Cardiac muscle cell (in vitro differentiated cells and primary cell): ENCODE results near the gene CNPPD1. TPM values are rescaled to one million over a fixed set of nuclear protein-coding genes. Genes with fewer than 3 reads are reported as not detected.

Experiments
- DNase-seq, 2 donors: peaks; one replicate each; pipeline versions ENCODE4 v3.0.0 to v3.0.0-alpha.2; 2010 to 2017; ENCODE audit warnings: low read depth in 1 of 2, low spot score in 1 of 2
- H3K27ac ChIP-seq: fragments of 200-600 bp; sonication (generic); 2 replicates; pipeline ENCODE4 v1.5.1; 2016
- H3K27me3 ChIP-seq: fragments of 200-600 bp; sonication (generic); 2 replicates; pipeline ENCODE4 v1.6.0; 2016; ENCODE audit warnings: control low read depth
- H3K36me3 ChIP-seq: fragments of 200-600 bp; sonication (generic); 2 replicates; pipeline ENCODE4 v1.5.1; 2016; ENCODE audit warnings: control low read depth
- H3K4me1 ChIP-seq: fragments of 200-600 bp; sonication (generic); 2 replicates; pipeline ENCODE4 v1.8.1; 2017; ENCODE audit warnings: low read depth, mild to moderate bottlenecking, mixed run types
- H3K4me3 ChIP-seq: fragments of 200-600 bp; sonication (generic); 2 replicates; pipeline ENCODE4 v1.5.1; 2016; ENCODE audit warnings: mild to moderate bottlenecking
- H3K9me3 ChIP-seq: fragments of 200-600 bp; sonication (generic); 2 replicates; pipeline ENCODE4 v1.5.1; 2017; ENCODE audit warnings: low read depth, mild to moderate bottlenecking, control low read depth
- CTCF ChIP-seq: IDR thresholded peaks from 2 replicates; pipeline ENCODE4 v1.5.1; 2012; ENCODE audit warnings: low read depth, mild to moderate bottlenecking, low read length
- polyA plus RNA-seq: library from polyadenylated mRNA; unstranded; fragments of >200 nt; fragmentation: Nextera tagmentation; extraction: Ambion mirVana; gene quantifications from 2 replicates; pipeline ENCODE4 v1.2.1, GENCODE V29; 2016
- total RNA-seq: library from RNA; depleted of rRNA; stranded (reverse); fragments of >200 nt; gene quantifications from 2 replicates; pipeline ENCODE4 v1.2.3, GENCODE V29; 2016

CNPPD1 gene
- total and polyA plus RNA-seq, 2 experiments from 2014 or later = 42.6 to 81.9 TPM

GRCh38 chr2:219133976-219134375, 42.7 kb downstream of the CNPPD1 start:
- H3K9me3 ChIP-seq = no peaks in the 10 kb centered on the region
- H3K4me1 ChIP-seq = no peaks in the 10 kb centered on the region
- TF ChIP-seq CTCF = no peak
- no peak overlapping the region for H3K27ac ChIP-seq
- H3K27me3 ChIP-seq = no peaks in the 10 kb centered on the region
- H3K4me3 ChIP-seq = no peak overlapping the region
- DNase-seq = no peak
- H3K36me3 ChIP-seq = no peaks in the 10 kb centered on the region

GRCh38 chr2:219131744-219132143, 45.0 kb downstream of the CNPPD1 start:
- no peak overlapping the region for H3K4me3 ChIP-seq
- DNase-seq = no peak
- no peaks in the 10 kb centered on the region for H3K36me3 ChIP-seq
- no peaks in the 10 kb centered on the region for H3K4me1 ChIP-seq
- no peaks in the 10 kb centered on the region for H3K27me3 ChIP-seq
- no peak for TF ChIP-seq CTCF
- no peaks in the 10 kb centered on the region for H3K9me3 ChIP-seq
- H3K27ac ChIP-seq = no peak overlapping the region

GRCh38 chr2:219131327-219131726, 45.4 kb downstream of the CNPPD1 start:
- no peak for DNase-seq
- no peaks in the 10 kb centered on the region for H3K9me3 ChIP-seq
- H3K27ac ChIP-seq = no peak overlapping the region
- H3K4me1 ChIP-seq = no peaks in the 10 kb centered on the region
- H3K27me3 ChIP-seq = no peaks in the 10 kb centered on the region
- no peak for TF ChIP-seq CTCF
- no peaks in the 10 kb centered on the region for H3K36me3 ChIP-seq
- no peak overlapping the region for H3K4me3 ChIP-seq

GRCh38 chr2:219129589-219129988, 47.1 kb downstream of the CNPPD1 start:
- Histone ChIP-seq H3K27me3 (no peaks in the 10 kb centered on the region), H3K27ac (no peak overlapping the region), H3K4me3 (no peak overlapping the region), H3K36me3 (no peaks in the 10 kb centered on the region), H3K9me3 (no peaks in the 10 kb centered on the region), H3K4me1 (peaks cover 7% of the 10 kb centered on the region)
- TF ChIP-seq CTCF = no peak
- no peak for DNase-seq

- H3K27me3 ChIP-seq = no peaks in the 10 kb centered on the region
- peaks cover 19% of the 10 kb centered on the region for H3K4me1 ChIP-seq
- peak in 1 of 2 donors; percentile 31 for DNase-seq
- H3K9me3 ChIP-seq = no peaks in the 10 kb centered on the region
- H3K4me3 ChIP-seq = no peak overlapping the region
- H3K36me3 ChIP-seq = no peaks in the 10 kb centered on the region
- no peak overlapping the region for H3K27ac ChIP-seq
- no peak for TF ChIP-seq CTCF
Observed at GRCh38 chr2:219128396-219128795, 48.3 kb downstream of the CNPPD1 start.
